Posterior cingulate gyrus (tissue), 11 donors: Measurements from ENCODE around the gene WFIKKN2.
"Not testable (repeated sequence)": the region's sequence is repeated elsewhere in the genome, so short reads cannot be mapped to it uniquely, and the experiment has no call there.

ENCODE experiments used
- DNase-seq, 10 donors: peaks; one replicate each; pipeline versions ENCODE4 v3.0.0 to v3.0.0-alpha.2; 2020 to 2021; ENCODE audit warnings: mixed read lengths in 3 of 10
- intact Hi-C: fragments of 100-400 bp; cut with DNase I; formaldehyde crosslinking; loops from one replicate; pipeline ENCODE4 v1.15.1; 2023

WFIKKN2 gene

GRCh38 chr17:50866950-50867362, 31.6 kb downstream of the WFIKKN2 start:
- DNase-seq = peak; percentile 65 to 95 (median 70)
- intact Hi-C loops = loop anchor here (2.0 to 10.0 kb wide), 3 partner anchors 52 to 188 kb away; no protein-coding TSS in a partner anchor

- intact Hi-C loops = loop anchor here (2.0 to 10.0 kb wide), 3 partner anchors 51 to 187 kb away; no protein-coding TSS in a partner anchor
- peak; percentile 95 to 99 (median 97) for DNase-seq
Observed at GRCh38 chr17:50867363-50868139, 32.2 kb downstream of the WFIKKN2 start.

- intact Hi-C loops = loop anchor here (5.0 to 10.0 kb wide), 2 partner anchors 64 to 187 kb away; no protein-coding TSS in a partner anchor
- DNase-seq = no peak
Observed at GRCh38 chr17:50868140-50868438, 32.7 kb downstream of the WFIKKN2 start.

- intact Hi-C loops = loop anchor here (5.0 to 10.0 kb wide), 2 partner anchors 64 to 186 kb away; no protein-coding TSS in a partner anchor
- no peak for DNase-seq
Observed at GRCh38 chr17:50868602-50869001, 33.2 kb downstream of the WFIKKN2 start.

- intact Hi-C loops = no loop called here
- DNase-seq = no peak
Observed at GRCh38 chr17:50871364-50871763, 36.0 kb downstream of the WFIKKN2 start.

GRCh38 chr17:50871898-50872297, 36.5 kb downstream of the WFIKKN2 start:
- DNase-seq = no peak
- intact Hi-C loops = no loop called here

- intact Hi-C loops = no loop called here
- DNase-seq = no peak
Observed at GRCh38 chr17:50872710-50873424, 37.5 kb downstream of the WFIKKN2 start.

GRCh38 chr17:50875074-50875473, 39.7 kb downstream of the WFIKKN2 start:
- DNase-seq = no peak
- intact Hi-C loops = no loop called here

GRCh38 chr17:50877042-50877441, 41.7 kb downstream of the WFIKKN2 start:
- intact Hi-C loops, DNase-seq: not testable (repeated sequence)

- intact Hi-C loops = no loop called here
- DNase-seq = no peak
Observed at GRCh38 chr17:50877838-50878237, 42.5 kb downstream of the WFIKKN2 start.

GRCh38 chr17:50879086-50879485, 43.7 kb downstream of the WFIKKN2 start:
- intact Hi-C loops = no loop called here
- no peak for DNase-seq

- DNase-seq = no peak
- intact Hi-C loops = no loop called here
Observed at GRCh38 chr17:50881182-50881581, 45.8 kb downstream of the WFIKKN2 start.

GRCh38 chr17:50882851-50883250, 47.5 kb downstream of the WFIKKN2 start:
- intact Hi-C loops = no loop called here
- no peak for DNase-seq

- no peak for DNase-seq
Observed at GRCh38 chr17:50883850-50884438, 48.6 kb downstream of the WFIKKN2 start.

GRCh38 chr17:50884439-50885311, 49.3 kb downstream of the WFIKKN2 start:
- DNase-seq = no peak
- intact Hi-C loops = no loop called here

More at GRCh38 chr17:50883850-50884438, 48.6 kb downstream of the WFIKKN2 start:
- intact Hi-C loops = no loop called here

- DNase-seq = no peak
- intact Hi-C loops = no loop called here
Observed at GRCh38 chr17:50887705-50888245, 52.4 kb downstream of the WFIKKN2 start.

- DNase-seq = no peak
- intact Hi-C loops = no loop called here
Observed at GRCh38 chr17:50889528-50890118, 54.2 kb downstream of the WFIKKN2 start.

- DNase-seq = no peak
- intact Hi-C loops = no loop called here
Observed at GRCh38 chr17:50890675-50891516, 55.5 kb downstream of the WFIKKN2 start.

GRCh38 chr17:50891577-50891989, 56.2 kb downstream of the WFIKKN2 start:
- DNase-seq = no peak
- intact Hi-C loops = no loop called here
